Measurements from ENCODE around the gene WDR33.

DNA sequence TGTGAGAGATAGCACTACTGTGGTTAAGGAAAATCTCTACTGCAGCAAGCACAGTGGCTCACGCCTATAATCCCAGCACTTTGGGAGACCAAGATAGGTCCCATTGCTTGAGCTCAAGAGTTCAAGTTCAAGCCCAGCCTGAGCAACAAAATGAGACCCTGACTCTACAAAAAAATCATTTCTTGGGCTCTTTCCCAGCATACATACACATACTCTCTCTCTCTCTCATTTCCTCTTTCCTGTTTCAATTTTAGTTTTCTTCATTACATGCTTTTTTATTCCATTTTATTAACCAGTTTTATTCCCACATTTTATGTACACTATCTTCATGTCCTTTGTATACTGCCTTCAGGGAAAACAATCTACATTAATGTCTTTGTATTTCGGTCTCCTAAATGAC lies 14.6 kb downstream of the WDR33 start:
- TF ChIP-seq SUZ12 (IDR thresholded peaks at IDR 0.05) (no peak), ZNF384 (IDR thresholded peaks at IDR 0.05) (no peak), FOXA1 (IDR thresholded peaks at IDR 0.05) (no peak), SP1 (IDR thresholded peaks at IDR 0.05) (no peak), LEF1 (IDR thresholded peaks at IDR 0.05; ENCODE audit: borderline replicate concordance) (no peak)
- TF ChIP-seq, protein P1, sequence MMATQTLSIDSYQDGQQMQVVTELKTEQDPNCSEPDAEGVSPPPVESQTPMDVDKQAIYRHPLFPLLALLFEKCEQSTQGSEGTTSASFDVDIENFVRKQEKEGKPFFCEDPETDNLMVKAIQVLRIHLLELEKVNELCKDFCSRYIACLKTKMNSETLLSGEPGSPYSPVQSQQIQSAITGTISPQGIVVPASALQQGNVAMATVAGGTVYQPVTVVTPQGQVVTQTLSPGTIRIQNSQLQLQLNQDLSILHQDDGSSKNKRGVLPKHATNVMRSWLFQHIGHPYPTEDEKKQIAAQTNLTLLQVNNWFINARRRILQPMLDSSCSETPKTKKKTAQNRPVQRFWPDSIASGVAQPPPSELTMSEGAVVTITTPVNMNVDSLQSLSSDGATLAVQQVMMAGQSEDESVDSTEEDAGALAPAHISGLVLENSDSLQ (IDR thresholded peaks at IDR 0.05): no peak
